ENCODE data around the gene IRF2BPL. TPM values are rescaled to one million over a fixed set of nuclear protein-coding genes. Genes with fewer than 3 reads are reported as not detected.
A peak's percentile ranks its signal among the peaks of the same experiment; 100 is the strongest.

IRF2BPL gene
- total RNA-seq, 4 donors from 2014 or later = 58.6 to 105 (median 98.4) TPM

DNA sequence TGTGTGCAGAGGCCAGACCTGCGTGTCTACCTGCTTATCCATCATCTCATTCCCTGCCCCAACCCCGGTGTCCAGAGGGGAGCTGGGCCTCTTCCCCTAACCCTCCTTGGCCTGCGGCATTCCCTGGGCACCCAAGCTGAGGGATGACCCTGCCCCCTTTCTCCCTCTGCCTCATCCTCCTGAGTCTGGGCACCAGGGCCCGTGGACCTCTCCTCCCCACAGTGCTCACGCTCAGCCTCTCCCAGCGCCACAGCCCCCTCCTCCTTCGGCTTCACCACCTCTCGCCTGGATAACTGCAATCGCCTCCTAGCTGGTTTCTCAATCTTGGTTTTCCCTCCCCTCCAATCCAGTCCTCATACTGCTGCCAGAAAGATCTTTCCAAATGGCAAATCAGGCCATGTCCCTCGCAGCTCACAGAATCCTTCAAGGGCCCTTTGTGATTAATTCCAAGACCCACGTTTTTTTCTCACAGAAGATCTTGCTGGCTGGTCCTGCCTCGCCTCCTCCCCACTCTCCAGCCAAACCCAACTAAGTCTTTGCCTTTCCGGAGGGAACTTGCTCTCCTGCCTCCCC lies 16.2 kb downstream of the IRF2BPL start:
- Histone ChIP-seq H3K27me3 (peaks cover 0 to 3% (median 0%) of the 10 kb centered on the region in 4 donors), H3K27ac (replicated peaks in 1 of 4) (no peak overlapping the region), H3K9me3 (no peaks in the 10 kb centered on the region), H3K4me3 (no peak overlapping the region), H3K4me1 (peaks cover 23 to 42% (median 34%) of the 10 kb centered on the region in 4 donors), H3K36me3 (no peaks in the 10 kb centered on the region)
- 84% methylated on average over 13 of the region's 13 CpGs for WGBS
- no peak for TF ChIP-seq EP300 (IDR thresholded peaks at IDR 0.05)
- no peak for TF ChIP-seq POLR2A (IDR thresholded peaks at IDR 0.05; ENCODE audit: low read depth)
- TF ChIP-seq, protein P1, sequence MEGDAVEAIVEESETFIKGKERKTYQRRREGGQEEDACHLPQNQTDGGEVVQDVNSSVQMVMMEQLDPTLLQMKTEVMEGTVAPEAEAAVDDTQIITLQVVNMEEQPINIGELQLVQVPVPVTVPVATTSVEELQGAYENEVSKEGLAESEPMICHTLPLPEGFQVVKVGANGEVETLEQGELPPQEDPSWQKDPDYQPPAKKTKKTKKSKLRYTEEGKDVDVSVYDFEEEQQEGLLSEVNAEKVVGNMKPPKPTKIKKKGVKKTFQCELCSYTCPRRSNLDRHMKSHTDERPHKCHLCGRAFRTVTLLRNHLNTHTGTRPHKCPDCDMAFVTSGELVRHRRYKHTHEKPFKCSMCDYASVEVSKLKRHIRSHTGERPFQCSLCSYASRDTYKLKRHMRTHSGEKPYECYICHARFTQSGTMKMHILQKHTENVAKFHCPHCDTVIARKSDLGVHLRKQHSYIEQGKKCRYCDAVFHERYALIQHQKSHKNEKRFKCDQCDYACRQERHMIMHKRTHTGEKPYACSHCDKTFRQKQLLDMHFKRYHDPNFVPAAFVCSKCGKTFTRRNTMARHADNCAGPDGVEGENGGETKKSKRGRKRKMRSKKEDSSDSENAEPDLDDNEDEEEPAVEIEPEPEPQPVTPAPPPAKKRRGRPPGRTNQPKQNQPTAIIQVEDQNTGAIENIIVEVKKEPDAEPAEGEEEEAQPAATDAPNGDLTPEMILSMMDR (IDR thresholded peaks at IDR 0.05) = no peak
- TF ChIP-seq POLR2AphosphoS5 (IDR thresholded peaks at IDR 0.05) = no peak
- intact Hi-C loops (cut with DNase I) = loop anchor here (5.0 kb wide), 1 partner anchor 45 kb away; no protein-coding TSS in a partner anchor
- DNase-seq (ENCODE audit: extremely low spot score) = no peak

DNA sequence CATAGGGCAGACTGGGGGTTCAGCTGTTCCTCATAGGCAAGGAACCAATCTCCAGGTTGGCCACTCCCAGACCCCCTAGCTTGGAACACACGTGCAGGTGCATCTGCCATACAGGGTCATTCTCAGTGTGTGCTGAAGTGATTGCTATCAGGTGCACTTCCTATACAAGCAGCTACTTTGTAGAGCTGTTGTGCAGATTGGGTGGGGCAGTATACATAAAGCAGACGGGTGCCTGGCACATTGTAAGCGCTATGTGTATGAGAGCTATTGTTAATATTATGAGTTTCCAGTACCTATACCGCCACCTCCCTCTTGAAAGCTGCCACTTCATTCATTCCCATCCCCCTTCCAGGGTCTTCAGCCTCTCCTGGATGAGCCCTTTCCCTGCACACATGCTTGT lies 17.3 kb downstream of the IRF2BPL start:
- H3K4me1 ChIP-seq = peaks cover 23 to 48% (median 40%) of the 10 kb centered on the region in 4 donors
- peaks cover 0 to 3% (median 0%) of the 10 kb centered on the region in 4 donors for H3K27me3 ChIP-seq
- WGBS = 92% methylated on average over 3 of the region's 4 CpGs
- no peak for DNase-seq (ENCODE audit: extremely low spot score)
- H3K27ac ChIP-seq (replicated peaks in 1 of 4) = no peak overlapping the region
- H3K9me3 ChIP-seq = no peaks in the 10 kb centered on the region
- H3K36me3 ChIP-seq = no peaks in the 10 kb centered on the region
- TF ChIP-seq, protein P1 (IDR thresholded peaks at IDR 0.05) = no peak
- TF ChIP-seq POLR2AphosphoS5 (IDR thresholded peaks at IDR 0.05) = no peak
- no peak for TF ChIP-seq EP300 (IDR thresholded peaks at IDR 0.05)
- intact Hi-C loops (cut with DNase I) = loop anchor here (5.0 kb wide), 1 partner anchor 44 kb away; no protein-coding TSS in a partner anchor
- no peak overlapping the region for H3K4me3 ChIP-seq

DNA sequence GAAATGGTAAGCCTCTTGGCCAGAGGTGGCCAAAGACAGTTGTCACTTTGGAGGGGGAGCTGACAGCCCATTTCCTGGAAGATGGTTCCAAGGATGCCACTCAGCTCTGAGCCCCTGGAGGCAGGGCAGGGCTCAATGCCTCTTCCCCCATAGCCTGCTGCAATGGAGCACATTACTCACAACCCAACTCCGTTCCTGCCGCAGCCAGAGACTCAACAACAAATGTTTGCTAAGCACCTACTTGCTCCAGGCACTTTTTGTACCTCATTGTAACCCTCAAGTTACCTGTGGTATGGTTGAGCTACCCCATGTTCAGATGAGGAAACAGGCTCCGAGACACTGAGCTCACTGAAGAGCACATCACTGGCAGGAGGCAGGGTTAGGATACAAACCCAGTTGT lies 19.5 kb downstream of the IRF2BPL start:
- intact Hi-C loops (cut with DNase I) = no loop called here
- H3K9me3 ChIP-seq = no peaks in the 10 kb centered on the region
- no peak overlapping the region for H3K27ac ChIP-seq (replicated peaks in 1 of 4)
- WGBS = 100% methylated on average over 3 of the region's 3 CpGs
- H3K27me3 ChIP-seq = peaks cover 0 to 3% (median 0%) of the 10 kb centered on the region in 4 donors
- no peak for DNase-seq (ENCODE audit: extremely low spot score)
- no peaks in the 10 kb centered on the region for H3K36me3 ChIP-seq
- peaks cover 17 to 35% (median 28%) of the 10 kb centered on the region in 4 donors for H3K4me1 ChIP-seq
- TF ChIP-seq POLR2AphosphoS5 (IDR thresholded peaks at IDR 0.05) = no peak
- TF ChIP-seq, protein P1 (IDR thresholded peaks at IDR 0.05) = no peak
- TF ChIP-seq POLR2A (IDR thresholded peaks at IDR 0.05; ENCODE audit: low read depth) = no peak
- no peak for TF ChIP-seq EP300 (IDR thresholded peaks at IDR 0.05)
- no peak overlapping the region for H3K4me3 ChIP-seq

DNA sequence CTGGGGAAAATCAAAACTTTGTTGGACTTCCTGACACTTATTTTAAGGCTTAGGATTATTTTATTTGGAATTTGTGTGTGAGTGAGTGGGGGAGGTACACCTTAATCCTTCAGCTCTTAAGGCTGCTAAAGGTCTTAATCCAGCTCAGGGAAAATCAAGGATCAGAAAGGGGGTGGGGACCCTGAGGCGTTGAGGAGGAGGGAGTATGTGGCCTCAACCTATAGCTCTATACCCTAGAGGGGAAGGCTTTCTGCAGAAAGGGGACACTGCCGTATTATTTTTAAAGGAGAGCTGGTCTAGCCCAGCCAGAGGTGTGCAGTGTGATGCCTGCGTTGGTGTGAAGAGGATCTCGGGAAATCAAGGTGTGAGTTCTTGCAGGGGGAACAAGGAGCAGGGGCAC lies 20.0 kb downstream of the IRF2BPL start:
- WGBS = 88% methylated on average over 4 of the region's 4 CpGs
- H3K36me3 ChIP-seq = no peaks in the 10 kb centered on the region
- peaks cover 12 to 30% (median 24%) of the 10 kb centered on the region in 4 donors for H3K4me1 ChIP-seq
- no peak overlapping the region for H3K4me3 ChIP-seq
- intact Hi-C loops (cut with DNase I) = no loop called here
- peak overlapping the region in 1 of 4 donors; percentile 34 for H3K27ac ChIP-seq (replicated peaks in 1 of 4)
- TF ChIP-seq POLR2A (IDR thresholded peaks at IDR 0.05; ENCODE audit: low read depth) (no peak), POLR2AphosphoS5 (IDR thresholded peaks at IDR 0.05) (no peak)
- TF ChIP-seq, protein P1 (IDR thresholded peaks at IDR 0.05) = no peak
- no peaks in the 10 kb centered on the region for H3K27me3 ChIP-seq
- DNase-seq (ENCODE audit: extremely low spot score) = no peak
- no peaks in the 10 kb centered on the region for H3K9me3 ChIP-seq
